Suppressor macrophage (primary cell): ENCODE measurements around the gene SSC5D.
"Not testable (repeated sequence)": the region's sequence is repeated elsewhere in the genome, so short reads cannot be mapped to it uniquely, and the experiment has no call there.

ENCODE experiments used
- DNase-seq, 4 experiments: peaks; one replicate each; pipeline ENCODE4 v3.0.0-alpha.2; 2020 to 2022

Gene SSC5D

DNA sequence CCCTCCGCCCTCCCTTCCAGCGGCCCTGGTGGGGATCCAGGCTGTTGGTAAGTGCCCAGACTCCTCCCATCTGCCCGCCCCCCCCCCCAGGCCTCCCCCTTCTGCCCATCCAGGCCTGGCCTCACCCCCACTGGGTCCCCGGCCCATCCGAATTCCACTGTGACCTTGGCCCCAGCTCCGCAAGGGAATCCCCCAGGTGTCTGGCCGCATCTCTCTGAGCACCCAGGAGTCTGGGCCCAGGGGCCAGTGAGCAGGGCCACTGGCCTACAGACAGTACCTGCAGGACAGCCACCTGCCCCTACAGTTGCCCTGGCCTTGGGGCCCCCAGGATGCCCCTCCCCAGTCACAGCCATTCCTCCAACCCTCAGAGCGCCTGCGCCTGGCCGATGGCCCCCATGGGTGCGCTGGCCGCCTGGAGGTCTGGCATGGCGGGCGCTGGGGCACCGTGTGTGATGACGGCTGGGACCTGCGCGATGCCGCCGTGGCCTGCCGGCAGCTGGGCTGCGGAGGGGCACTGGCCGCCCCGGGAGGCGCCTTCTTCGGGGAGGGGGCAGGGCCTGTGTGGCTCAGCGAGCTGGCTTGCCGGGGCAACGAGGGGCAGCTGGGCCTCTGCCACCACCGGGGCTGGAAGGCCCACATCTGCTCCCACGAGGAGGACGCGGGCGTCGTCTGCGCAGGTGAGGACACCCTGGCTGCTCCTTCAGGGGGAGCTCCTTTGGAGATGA, 912 bp downstream of the SSC5D start:
- no peak for DNase-seq

DNA sequence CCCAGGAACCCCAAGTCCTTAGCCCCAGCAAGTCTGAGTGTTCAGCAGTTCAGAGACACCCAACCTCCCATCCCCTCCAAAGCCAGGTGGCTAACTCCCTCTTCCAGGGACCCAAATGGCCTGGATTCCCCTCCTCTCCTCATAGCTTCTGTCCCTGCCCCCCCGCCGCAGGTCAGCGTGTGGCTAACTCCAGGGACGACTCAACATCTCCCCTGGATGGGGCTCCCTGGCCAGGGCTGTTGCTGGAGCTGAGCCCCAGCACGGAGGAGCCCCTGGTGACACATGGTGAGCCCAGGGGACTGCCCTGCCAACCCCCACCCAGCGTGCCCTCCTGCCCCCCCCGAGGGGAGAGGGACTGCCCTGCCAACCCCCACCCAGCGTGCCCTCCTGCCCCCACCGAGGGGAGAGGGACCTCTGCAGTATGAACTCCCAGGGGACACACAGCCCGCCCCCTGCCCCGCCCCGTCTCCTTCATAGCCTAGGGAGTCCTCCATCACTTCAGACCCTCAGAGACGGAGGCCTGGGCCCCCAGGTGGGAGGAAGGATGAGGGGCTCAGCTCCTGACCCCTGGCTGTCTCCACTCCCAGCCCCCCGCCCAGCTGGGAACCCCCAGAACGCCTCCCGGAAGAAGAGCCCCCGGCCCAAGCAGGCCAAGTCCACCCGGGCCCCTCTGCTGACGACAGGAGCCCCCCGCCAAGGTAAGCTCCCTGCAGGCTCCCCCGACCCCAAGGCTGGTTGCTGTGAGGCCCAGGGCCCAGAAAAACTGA, 1.7 kb downstream of the SSC5D start:
- no peak for DNase-seq

DNA sequence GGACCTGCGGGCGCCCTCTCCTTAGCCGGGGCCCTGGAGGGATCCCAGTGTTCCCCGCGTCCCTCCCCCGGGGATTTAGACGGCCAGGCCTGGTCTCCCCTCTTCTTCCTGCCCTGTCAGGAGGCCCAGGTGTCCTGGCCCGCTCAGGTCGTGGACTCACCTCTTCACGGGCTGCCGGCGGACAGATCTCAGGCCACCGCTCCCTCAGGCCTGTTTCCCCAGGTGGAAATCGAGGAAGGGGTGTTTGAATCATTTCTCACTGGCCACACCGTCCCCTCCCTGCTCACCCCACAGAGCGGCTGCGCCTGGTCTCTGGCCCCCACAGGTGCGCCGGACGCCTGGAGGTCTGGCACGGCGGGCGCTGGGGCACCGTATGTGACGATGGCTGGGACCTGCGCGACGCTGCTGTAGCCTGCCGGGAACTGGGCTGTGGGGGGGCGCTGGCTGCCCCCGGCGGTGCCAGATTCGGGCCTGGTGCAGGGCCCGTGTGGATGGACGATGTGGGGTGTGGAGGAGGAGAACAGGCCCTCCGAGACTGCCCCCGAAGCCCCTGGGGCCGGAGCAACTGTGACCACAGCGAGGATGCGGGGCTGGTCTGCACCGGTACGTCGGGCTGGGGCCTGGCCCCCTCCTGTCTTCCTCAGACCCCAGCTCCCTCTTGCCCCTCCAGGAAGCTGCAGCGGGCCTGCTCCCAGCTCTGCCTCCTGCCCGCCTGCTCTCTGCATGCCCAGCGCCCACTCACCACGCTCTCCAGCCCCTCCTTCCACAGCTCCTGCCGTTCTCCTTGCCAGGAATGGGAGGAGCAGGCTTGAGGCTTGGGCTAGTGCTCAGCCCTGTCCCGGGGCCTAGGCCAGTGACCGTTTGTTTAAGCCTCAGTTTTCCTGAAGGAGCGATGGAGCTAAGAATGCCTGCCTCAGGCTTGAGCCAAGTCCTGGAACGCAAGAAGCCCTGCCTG, 2.5 kb downstream of the SSC5D start:
- DNase-seq = no peak

DNA sequence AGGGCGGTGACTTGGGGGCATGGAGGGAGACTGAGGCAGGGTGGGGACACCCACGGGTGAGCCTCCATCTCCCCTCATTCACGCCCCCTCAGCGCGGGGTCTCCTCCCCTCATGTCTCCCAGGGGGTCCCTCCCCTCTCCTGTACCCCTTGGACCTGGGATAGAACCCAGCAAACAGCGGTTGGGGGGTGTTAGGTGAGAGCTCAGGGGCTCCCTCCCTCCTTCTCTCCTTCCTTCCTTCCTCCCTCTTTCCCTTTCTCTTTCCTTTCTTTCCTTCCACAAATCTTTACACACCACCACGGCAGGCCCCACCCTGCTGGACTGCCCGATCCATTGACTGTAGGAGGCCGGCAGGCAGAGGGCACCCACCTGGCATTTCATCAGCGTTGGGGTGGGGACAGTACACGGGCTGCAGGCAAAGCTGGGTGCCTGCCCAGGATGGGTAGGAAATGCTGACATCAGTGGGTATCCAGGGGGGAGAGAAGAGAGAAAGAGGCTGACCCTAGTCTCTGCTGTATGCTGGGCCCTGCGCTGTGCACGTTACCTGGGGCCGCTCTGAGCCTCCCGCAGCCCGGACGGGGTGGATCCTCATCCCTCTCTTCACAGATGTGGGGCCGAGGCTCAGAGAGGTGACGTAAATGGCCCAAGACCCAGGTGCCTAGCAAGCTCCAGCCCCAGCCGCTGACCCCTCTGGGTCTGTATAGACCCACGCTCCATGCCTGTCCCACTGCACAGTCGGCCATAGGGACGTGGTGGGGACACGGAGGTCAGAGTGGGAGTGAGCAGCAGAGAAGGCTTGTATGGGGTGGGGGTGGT, 3.5 kb downstream of the SSC5D start:
- DNase-seq = no peak

DNA sequence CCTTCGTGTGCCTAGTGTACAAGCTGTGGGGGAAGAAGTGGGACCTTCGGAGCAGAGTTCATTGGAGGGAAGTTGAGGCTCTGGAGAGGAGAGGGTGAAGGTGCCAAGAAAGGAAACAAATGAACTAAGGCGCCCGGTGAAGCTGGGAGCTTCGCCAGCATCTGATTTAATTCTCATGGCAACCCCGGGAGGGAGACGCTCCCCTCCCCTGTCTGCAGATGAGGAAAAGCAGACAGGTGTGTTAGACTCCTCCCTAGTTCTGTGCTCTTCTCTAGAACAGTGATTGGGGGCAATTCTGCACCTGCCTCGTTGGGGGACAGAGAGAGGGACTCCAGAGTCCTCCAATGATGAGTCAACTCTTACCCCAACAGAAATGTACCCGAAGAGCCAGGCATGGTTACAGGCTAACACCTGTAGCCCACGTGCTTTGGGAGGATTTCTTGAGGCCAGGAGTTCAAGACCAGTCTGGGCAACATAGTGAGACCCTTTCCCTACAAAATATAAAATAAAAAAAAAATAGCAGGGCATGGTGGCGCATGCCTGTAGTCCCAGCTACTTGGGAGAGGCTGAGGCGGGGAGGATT, 4.2 kb downstream of the SSC5D start:
- no peak for DNase-seq

GRCh38 chr19:55493052-55493644, 4.9 kb downstream of the SSC5D start:
- no peak for DNase-seq

DNA sequence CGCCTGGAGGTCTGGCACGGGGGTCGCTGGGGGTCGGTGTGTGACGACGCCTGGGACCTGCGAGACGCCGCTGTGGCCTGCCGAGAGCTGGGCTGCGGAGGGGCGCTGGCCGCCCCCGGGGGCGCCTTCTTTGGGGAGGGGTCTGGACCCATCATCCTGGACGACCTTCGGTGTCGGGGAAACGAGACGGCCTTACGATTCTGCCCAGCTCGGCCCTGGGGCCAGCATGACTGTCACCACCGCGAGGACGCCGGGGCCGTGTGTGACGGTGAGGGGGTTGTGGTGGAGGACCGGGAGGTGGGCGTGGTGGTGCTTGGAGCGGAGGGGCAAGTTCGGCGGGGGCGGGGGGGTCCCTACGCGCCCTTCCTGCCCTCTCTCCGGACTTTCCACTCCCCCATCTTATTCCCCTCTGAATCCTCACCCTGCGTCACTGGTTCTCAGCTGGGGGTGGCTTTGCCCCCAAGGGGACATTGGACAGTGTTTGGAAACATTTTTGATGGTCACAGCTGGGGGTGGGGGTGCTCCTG, 5.5 kb downstream of the SSC5D start:
- DNase-seq = no peak

- peak; percentile 8 to 49 (median 24) for DNase-seq
Observed at GRCh38 chr19:55494172-55494761, 6.0 kb downstream of the SSC5D start.

GRCh38 chr19:55495646-55496349, 7.6 kb downstream of the SSC5D start:
- DNase-seq = no peak

DNA sequence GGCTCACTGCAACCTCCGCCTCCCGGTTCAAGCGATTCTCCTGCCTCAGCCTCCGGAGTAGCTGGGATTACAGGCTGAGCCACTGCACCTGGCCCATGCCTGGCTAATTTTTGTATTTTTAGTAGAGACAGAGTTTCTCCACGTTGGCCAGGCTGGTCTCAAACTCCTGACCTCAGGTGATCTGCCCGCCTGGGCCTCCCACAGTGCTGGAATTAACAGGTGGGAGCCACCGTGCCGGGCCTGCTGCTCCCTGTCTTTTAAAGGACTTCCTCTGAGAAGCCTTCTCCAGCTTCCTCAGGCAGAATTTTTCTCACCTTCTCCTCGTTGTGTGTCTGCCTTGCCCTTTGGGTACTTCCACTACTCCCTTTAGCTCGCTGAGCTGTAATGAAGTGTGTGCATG, 8.6 kb downstream of the SSC5D start:
- DNase-seq = not testable (repeated sequence)

- DNase-seq = no peak
Observed at GRCh38 chr19:55497763-55498162, 9.5 kb downstream of the SSC5D start.

- no peak for DNase-seq
Observed at GRCh38 chr19:55498246-55498840, 10.1 kb downstream of the SSC5D start.

GRCh38 chr19:55500368-55500952, 12.2 kb downstream of the SSC5D start:
- no peak for DNase-seq

DNA sequence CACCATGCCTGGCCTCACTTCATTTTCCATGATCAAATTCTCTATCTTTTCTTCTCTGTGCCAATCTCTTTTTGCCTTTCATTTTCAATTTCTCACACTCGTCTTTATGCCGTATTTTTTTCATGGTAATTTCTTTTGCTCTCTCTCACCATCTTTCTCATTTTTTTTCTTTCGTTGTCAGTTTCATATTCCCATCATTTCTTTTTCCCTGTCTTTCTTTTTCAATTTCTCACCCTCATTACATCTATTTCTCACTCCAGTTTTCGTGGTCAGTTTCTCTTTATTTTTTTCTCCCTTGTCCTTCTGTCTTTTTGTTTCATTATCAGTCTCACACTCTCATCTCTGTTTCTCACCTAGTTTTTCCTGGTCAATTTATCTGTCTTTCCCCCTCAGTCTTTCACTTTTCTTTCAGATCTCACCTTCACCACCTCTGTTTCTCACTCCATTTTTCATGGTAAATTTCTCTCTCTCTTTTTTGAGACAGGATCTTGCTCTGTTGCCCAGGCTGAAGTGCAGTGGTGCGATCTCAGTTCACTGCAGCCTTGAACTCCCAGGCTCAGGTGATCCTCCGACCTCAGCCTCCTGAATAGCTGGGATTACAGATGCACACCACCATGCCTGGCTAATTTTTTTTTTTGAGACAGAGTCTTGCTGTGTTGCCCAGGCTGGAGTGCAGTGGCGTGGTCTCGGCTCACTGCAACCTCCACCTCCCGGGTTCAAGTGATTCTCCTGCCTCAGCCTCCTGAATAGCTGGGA, 14.1 kb downstream of the SSC5D start:
- DNase-seq = no peak

DNA sequence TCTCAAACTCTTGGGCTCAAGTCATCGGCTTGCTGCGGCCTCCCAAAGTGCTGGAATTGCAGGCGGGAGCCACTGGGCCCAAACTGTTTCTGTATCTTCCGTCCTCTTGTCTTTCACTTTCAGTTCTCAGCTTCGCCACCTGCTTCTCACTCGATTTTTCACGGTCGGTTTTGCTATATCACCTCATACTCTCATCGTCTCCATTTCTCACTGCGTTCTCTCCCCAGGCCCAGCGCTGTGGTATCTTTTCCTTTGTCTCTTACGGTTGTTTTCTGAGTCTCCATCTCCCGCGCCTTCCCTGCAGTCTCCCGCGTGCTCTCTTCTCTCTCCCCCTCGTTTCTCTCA, 14.9 kb downstream of the SSC5D start:
- no peak for DNase-seq

- peak; percentile 94 to 97 (median 96) for DNase-seq
Observed at GRCh38 chr19:55503502-55504251, 15.4 kb downstream of the SSC5D start.

- DNase-seq = no peak
Observed at GRCh38 chr19:55504252-55504603, 16.0 kb downstream of the SSC5D start.

GRCh38 chr19:55504981-55505380, 16.7 kb downstream of the SSC5D start:
- DNase-seq = no peak
